Heart right ventricle (tissue), 16 donors: ENCODE data around the gene STX3. TPM values are rescaled to one million over a fixed set of nuclear protein-coding genes. Genes with fewer than 3 reads are reported as not detected.

Source experiments
- ATAC-seq, 8 donors: fragments of 200-7000 bp; cut with Tn5 transposase; one replicate each; pipeline ENCODE4 v1.9.1; 2020; ENCODE audit warnings: mild to moderate bottlenecking in 8 of 8, moderate library complexity in 8 of 8, moderate number of reproducible peaks in 1 of 8
- DNase-seq, 2 donors: peaks; one replicate each; pipeline ENCODE4 v3.0.0-alpha.2; 2020
- H3K27ac ChIP-seq, 10 donors: fragments of 200-600 bp; sonication (generic) in 2 of 10; one replicate each; pipeline versions ENCODE4 v1.5.0 to v1.8.0; 2020 to 2022; ENCODE audit warnings: mild to moderate bottlenecking in 3 of 10
- H3K27me3 ChIP-seq, 7 donors: fragments of 200-600 bp; one replicate each; pipeline ENCODE4 v1.8.0; 2021 to 2022; ENCODE audit warnings: mild to moderate bottlenecking in 2 of 7
- H3K36me3 ChIP-seq, 9 donors: fragments of 200-600 bp; sonication (generic) in 1 of 9; one replicate each; pipeline versions ENCODE4 v1.5.0 to v1.8.0; 2020 to 2022; ENCODE audit warnings: mild to moderate bottlenecking in 2 of 9
- H3K4me1 ChIP-seq, 9 donors: fragments of 200-600 bp; sonication (generic) in 1 of 9; one replicate each; pipeline versions ENCODE4 v1.5.0 to v1.8.0; 2020 to 2022; ENCODE audit warnings: mild to moderate bottlenecking in 4 of 9
- H3K4me3 ChIP-seq, 10 donors: fragments of 200-600 bp; sonication (generic) in 2 of 10; one replicate each; pipeline versions ENCODE4 v1.5.0 to v1.8.0; 2020 to 2022; ENCODE audit warnings: mild to moderate bottlenecking in 7 of 10, moderate library complexity in 2 of 10
- H3K9me3 ChIP-seq, 11 donors: fragments of 200-600 bp in 10 of 11; sonication (generic) in 2 of 11; one replicate each; pipeline versions ENCODE4 v1.5.0 to v1.8.0; 2013 to 2022; ENCODE audit warnings: mild to moderate bottlenecking in 2 of 11, control low read depth in 1 of 11, moderate library complexity in 1 of 11
- WGBS, 2 donors: extraction: QIAGEN DNeasy Blood & Tissue Kit; methylation state at CpG; one replicate each; pipeline ENCODE4 v1.1.7; 2013; ENCODE audit warnings: inconsistent platforms in 1 of 2; 5-methylcytosine and 5-hydroxymethylcytosine counted together
- intact Hi-C, 10 donors: fragments of 100-400 bp; cut with DNase I; formaldehyde crosslinking; loops; one replicate each; pipeline versions ENCODE4 v1.11.1 to v1.14.2; 2022
- polyA plus RNA-seq, 2 donors: library from polyadenylated mRNA; stranded (reverse); fragments of 200-250 nt; gene quantifications; one replicate each; pipeline ENCODE4 v1.2.3, GENCODE V29; 2013
- total RNA-seq, 10 donors: library from RNA; stranded (reverse); fragmentation: NEBNext Ultra II Directional in 3 of 10; extraction: Animal tissue kit (Norgen Biotek cat#: 25700) in 3 of 10; gene quantifications; one replicate each; pipeline versions ENCODE4 v1.2.1 to v1.2.4, GENCODE V29; 2021 to 2023
- TF ChIP-seq, protein P1 (sequence below), 9 donors: fragments of 200-600 bp; sonication (generic) in 2 of 9; IDR thresholded peaks; one replicate each; pipeline versions ENCODE4 v1.5.0 to v1.8.0; 2021 to 2022; ENCODE audit warnings: antibody characterized with exemption in 9 of 9, mild to moderate bottlenecking in 5 of 9, moderate library complexity in 1 of 9
- donor health status: Arrhythmogenic right ventricular cardiomyopathy.
- donor health status: ischemic (EF 13 %, LVEDD 7.1; RV severe dilation, severe dysfunction).
- donor health status: healthy with polysubstance abuse.
- donor health status: DM: no; HTN: yes; CAD: no.
- donor health status: DM: no; HTN: no; CAD: no.
- donor health status: ischemic (EF 25% LVEDD 6.9; RV normal size, moderate dysfunction).
- donor health status: ischemic (EF 25% LVEDD 5.7; RV mildly dilated, moderate dysfunction).
- donor health status: healthy.
- donor health status: DM: yes; HTN: yes; CAD: no.
- donor health status: Ischemic cardiomyopathy.
- donor health status: ischemic (EF 35%, LVEDD 5.7; RV mildly dilated, moderate dysfunction).
- donor health status: nonischemic (EF 11% LVEDD 7.7; RV severe dilation, severe dysfunction).
- donor health status: DM: yes; HTN: yes; CAD: no.
- donor health status: PGD.
- donor health status: ischemic (EF 29% LVEDD 5.4; RV normal size, mild dysfunction).
- donor health status: nonischemic (EF 23%, LVEDD 6.1; RV moderate dilation, normal function).

STX3 gene
- total and polyA plus RNA-seq, 12 donors: 5.4 to 12.8 (median 8.7) TPM

DNA sequence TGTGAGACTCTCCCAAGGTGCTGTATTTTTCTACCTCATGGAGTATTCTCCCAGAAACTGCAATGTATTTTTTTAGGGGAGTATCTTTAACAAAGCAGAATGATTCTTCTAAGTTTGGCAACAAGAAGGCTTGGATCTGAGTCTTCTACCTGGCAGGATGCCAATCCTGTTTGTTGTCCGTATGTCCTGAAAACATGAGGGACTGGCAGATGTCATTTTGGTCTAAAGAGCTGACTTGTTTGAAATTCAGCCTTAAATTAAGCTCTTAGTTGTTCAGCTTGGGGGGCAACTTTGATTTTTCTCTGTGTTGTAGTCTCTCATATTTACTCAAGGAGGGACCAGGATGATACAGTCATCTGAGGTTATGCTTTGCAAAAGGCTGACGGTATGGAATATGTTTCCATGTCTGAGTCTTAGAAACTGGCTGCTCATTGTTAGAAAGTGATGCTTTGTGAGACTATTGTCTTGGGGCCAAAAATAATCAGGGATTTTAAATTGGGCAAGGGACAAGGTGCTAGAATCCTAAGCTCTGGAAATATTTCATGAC lies 46.1 kb downstream of the STX3 start:
- peak overlapping the region in 7 of 10 donors; percentile 5 to 83 (median 50) for H3K27ac ChIP-seq

DNA sequence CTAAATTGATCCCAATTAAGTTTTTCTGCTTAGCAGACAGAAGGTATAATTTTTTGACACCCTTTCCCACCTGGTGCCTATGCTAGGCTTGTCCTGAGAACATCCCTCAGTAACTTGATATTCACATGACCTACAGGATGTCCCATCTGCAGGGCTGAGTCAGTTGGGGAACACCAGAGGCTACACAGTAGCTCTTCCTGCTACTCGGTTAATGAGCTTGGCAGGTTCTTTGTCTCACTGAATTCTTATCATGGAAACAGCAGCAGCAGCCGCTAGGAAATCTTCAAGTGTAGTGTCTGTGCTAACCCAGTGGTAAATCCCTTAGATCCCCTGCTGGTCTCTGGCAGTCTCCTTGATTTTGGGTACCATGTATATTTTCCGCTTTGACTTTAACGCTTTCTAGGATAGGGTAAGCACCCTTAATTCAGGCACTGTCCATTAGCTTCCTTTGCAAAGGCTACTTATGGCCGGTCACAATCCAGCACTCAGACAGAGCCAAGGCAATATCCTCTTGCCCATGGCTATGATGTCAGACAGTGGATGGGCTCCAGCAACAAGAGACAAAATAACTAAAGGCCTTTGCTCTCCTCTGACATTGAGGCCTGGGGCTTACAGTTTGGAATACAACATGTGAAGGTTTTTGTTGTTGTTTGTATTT lies 46.9 kb downstream of the STX3 start:
- no peaks in the 10 kb centered on the region for H3K9me3 ChIP-seq
- WGBS, 2 donors: 31% methylated on average over 5 of the region's 5 CpGs
- peak overlapping the region in 1 of 10 donors; percentile 11 for H3K4me3 ChIP-seq
- H3K4me1 ChIP-seq: peaks cover 0 to 22% (median 12%) of the 10 kb centered on the region in 9 donors
- H3K27me3 ChIP-seq: no peaks in the 10 kb centered on the region
- intact Hi-C loops: loop anchor here (1.0 to 10.0 kb wide), 10 partner anchors 47 to 267 kb away; partner anchors contain the start of genes PATL1 (in 3 of the 10) and STX3 (in 2 of the 10)
- ATAC-seq (peak; percentile 72 to 93 (median 85)), DNase-seq (peak in 1 of 2 donors; percentile 47)
- peak overlapping the region in 9 of 10 donors; percentile 5 to 83 (median 50) for H3K27ac ChIP-seq
- TF ChIP-seq, protein P1, sequence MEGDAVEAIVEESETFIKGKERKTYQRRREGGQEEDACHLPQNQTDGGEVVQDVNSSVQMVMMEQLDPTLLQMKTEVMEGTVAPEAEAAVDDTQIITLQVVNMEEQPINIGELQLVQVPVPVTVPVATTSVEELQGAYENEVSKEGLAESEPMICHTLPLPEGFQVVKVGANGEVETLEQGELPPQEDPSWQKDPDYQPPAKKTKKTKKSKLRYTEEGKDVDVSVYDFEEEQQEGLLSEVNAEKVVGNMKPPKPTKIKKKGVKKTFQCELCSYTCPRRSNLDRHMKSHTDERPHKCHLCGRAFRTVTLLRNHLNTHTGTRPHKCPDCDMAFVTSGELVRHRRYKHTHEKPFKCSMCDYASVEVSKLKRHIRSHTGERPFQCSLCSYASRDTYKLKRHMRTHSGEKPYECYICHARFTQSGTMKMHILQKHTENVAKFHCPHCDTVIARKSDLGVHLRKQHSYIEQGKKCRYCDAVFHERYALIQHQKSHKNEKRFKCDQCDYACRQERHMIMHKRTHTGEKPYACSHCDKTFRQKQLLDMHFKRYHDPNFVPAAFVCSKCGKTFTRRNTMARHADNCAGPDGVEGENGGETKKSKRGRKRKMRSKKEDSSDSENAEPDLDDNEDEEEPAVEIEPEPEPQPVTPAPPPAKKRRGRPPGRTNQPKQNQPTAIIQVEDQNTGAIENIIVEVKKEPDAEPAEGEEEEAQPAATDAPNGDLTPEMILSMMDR (IDR thresholded peaks at IDR 0.05): no peak
- peaks cover 0 to 88% (median 17%) of the 10 kb centered on the region in 9 donors for H3K36me3 ChIP-seq

More for the DNA sequence above, 46.1 kb downstream of the STX3 start:
- ATAC-seq (no peak), DNase-seq (no peak)
- H3K36me3 ChIP-seq: peaks cover 0 to 88% (median 14%) of the 10 kb centered on the region in 9 donors
- TF ChIP-seq, protein P1 (IDR thresholded peaks at IDR 0.05): no peak
- no peak overlapping the region for H3K4me3 ChIP-seq
- H3K9me3 ChIP-seq: no peaks in the 10 kb centered on the region
- H3K4me1 ChIP-seq: peaks cover 0 to 22% (median 12%) of the 10 kb centered on the region in 9 donors
- H3K27me3 ChIP-seq: no peaks in the 10 kb centered on the region
- intact Hi-C loops: loop anchor here in 9 of 10 donors (2.0 to 10.0 kb wide), 9 partner anchors 46 to 266 kb away; partner anchors contain the start of genes PATL1 (in 3 of the 9) and STX3 (in 1 of the 9)
- 41 to 49% methylated on average over 2 of the region's 2 CpGs for WGBS, 2 donors

DNA sequence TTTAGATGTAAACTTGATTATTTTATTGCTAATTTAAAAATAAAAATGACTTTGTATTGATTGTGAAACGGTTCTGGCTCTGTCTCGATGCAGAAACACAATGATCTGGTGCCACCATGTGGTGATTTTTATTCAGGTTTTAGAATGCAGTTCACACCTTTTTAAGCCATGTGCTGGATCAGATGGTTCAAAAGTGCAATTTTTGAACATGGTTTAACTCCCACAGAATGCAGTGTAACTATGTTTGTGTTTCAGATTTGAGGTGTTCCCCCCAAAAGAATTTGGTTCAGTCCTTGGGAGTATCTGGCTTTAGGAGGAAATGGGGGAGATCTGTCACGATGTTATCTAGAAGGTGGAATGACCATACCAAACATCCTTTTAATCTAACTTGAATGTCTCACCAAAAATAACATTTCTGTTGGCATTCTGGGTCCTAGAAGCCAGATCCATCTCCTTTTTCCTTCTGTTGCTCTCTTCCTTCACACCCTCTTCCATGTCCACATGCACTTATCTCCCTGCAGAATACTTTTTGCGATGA lies 47.5 kb downstream of the STX3 start:
- Histone ChIP-seq H3K36me3 (peaks cover 0 to 88% (median 16%) of the 10 kb centered on the region in 9 donors), H3K4me1 (peaks cover 0 to 22% (median 12%) of the 10 kb centered on the region in 9 donors), H3K27me3 (no peaks in the 10 kb centered on the region), H3K27ac (peak overlapping the region in 9 of 10 donors; percentile 5 to 83 (median 50)), H3K9me3 (no peaks in the 10 kb centered on the region), H3K4me3 (peak overlapping the region in 1 of 10 donors; percentile 11)
- intact Hi-C loops: loop anchor here in 9 of 10 donors (1.0 to 10.0 kb wide), 10 partner anchors 48 to 268 kb away; partner anchors contain the start of genes PATL1 (in 3 of the 9) and STX3 (in 1 of the 9)
- TF ChIP-seq, protein P1 (IDR thresholded peaks at IDR 0.05): peak; percentile 45 to 83 (median 72)
- ATAC-seq: peak; percentile 72 to 87 (median 80)
- 41 to 49% methylated on average over 4 of the region's 4 CpGs for WGBS, 2 donors
- DNase-seq: peak in 1 of 2 donors; percentile 62

DNA sequence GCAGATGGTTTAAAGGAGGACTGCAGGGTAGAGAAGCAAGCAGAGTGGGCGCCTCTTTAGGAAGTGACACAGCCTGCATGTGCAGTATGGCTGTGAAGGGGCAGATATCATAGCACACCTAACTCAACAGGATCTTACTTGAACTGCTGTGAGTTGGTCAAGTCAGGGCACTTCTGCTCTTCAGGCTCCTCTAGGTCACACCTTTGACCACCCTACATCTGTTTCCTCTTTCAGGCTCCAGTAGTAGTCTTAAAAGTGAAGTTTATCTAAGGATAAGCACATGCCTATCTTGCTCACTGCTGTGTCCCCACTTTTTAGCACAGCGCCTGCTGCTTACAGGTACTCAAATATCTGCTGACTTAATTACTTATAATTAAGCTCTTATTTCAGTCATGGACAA lies 48.9 kb downstream of the STX3 start:
- no peaks in the 10 kb centered on the region for H3K9me3 ChIP-seq
- no peak overlapping the region for H3K27ac ChIP-seq
- no peaks in the 10 kb centered on the region for H3K27me3 ChIP-seq
- DNase-seq: no peak
- no peak for ATAC-seq
- H3K36me3 ChIP-seq: peaks cover 0 to 88% (median 15%) of the 10 kb centered on the region in 9 donors
- 96 to 98% methylated on average over 2 of the region's 2 CpGs for WGBS, 2 donors
- H3K4me1 ChIP-seq: peaks cover 0 to 22% (median 13%) of the 10 kb centered on the region in 9 donors
- intact Hi-C loops: loop anchor here in 8 of 10 donors (5.0 to 10.0 kb wide), 8 partner anchors 52 to 269 kb away; partner anchors contain the start of gene PATL1 (in 3 of the 8)
- H3K4me3 ChIP-seq: no peak overlapping the region
- TF ChIP-seq, protein P1 (IDR thresholded peaks at IDR 0.05): no peak
